ENCODE results near the gene ARID1B.

ARID1B gene

GRCh38 chr6:156869980-156870398 lies 92.8 kb downstream of the ARID1B start:
- H3K4me3 ChIP-seq (ENCODE audit: low read depth, low read length) = no peak overlapping the region
- DNase-seq (ENCODE audit: low read depth) = no peak
- TF ChIP-seq CTCF (conservative IDR thresholded peaks at IDR 0.05; ENCODE audit: low read depth, low read length) = no peak

- no peak for TF ChIP-seq CTCF (conservative IDR thresholded peaks at IDR 0.05; ENCODE audit: low read depth, low read length)
- no peak overlapping the region for H3K4me3 ChIP-seq (ENCODE audit: low read depth, low read length)
- no peak for DNase-seq (ENCODE audit: low read depth)
Observed at GRCh38 chr6:156870924-156871539, 93.9 kb downstream of the ARID1B start.

- no peak for TF ChIP-seq CTCF (conservative IDR thresholded peaks at IDR 0.05; ENCODE audit: low read depth, low read length)
- DNase-seq (ENCODE audit: low read depth) = no peak
- H3K4me3 ChIP-seq (ENCODE audit: low read depth, low read length) = no peak overlapping the region
Observed at GRCh38 chr6:156872903-156873302, 95.7 kb downstream of the ARID1B start.

GRCh38 chr6:156873654-156874380 lies 96.6 kb downstream of the ARID1B start:
- DNase-seq (ENCODE audit: low read depth) = no peak
- H3K4me3 ChIP-seq (ENCODE audit: low read depth, low read length) = no peak overlapping the region
- no peak for TF ChIP-seq CTCF (conservative IDR thresholded peaks at IDR 0.05; ENCODE audit: low read depth, low read length)

- no peak for TF ChIP-seq CTCF (conservative IDR thresholded peaks at IDR 0.05; ENCODE audit: low read depth, low read length)
- no peak for DNase-seq (ENCODE audit: low read depth)
- no peak overlapping the region for H3K4me3 ChIP-seq (ENCODE audit: low read depth, low read length)
Observed at GRCh38 chr6:156875062-156875461, 97.9 kb downstream of the ARID1B start.

- no peak for DNase-seq (ENCODE audit: low read depth)
Observed at GRCh38 chr6:156876302-156876701, 99.1 kb downstream of the ARID1B start.

More at GRCh38 chr6:156876302-156876701, 99.1 kb downstream of the ARID1B start:
- peak; percentile 61 for TF ChIP-seq CTCF (conservative IDR thresholded peaks at IDR 0.05; ENCODE audit: low read depth, low read length)
- no peak overlapping the region for H3K4me3 ChIP-seq (ENCODE audit: low read depth, low read length)

Data from choroid plexus epithelial cell (primary cell).